ENCODE data around the gene PSKH1. TPM values are rescaled to one million over a fixed set of nuclear protein-coding genes. Genes with fewer than 3 reads are reported as not detected.

The PSKH1 gene
- total RNA-seq = 10 to 100 TPM; 32.1 to 37.4 TPM
- polyA plus RNA-seq (2013, experiment 1 of 2) = 31.9 TPM
- polyA plus RNA-seq (2013, experiment 2 of 2) = 25.4 TPM
- long read RNA-seq, experiment 1, partial matches to known transcripts = 0 of 7 reads
- long read RNA-seq, experiment 1, other reads (novel, unspliced or antisense) = 6 of 7 reads
- long read RNA-seq, experiment 2, transcript PSKH1-201 (3 exons, 3,481 nt) = major isoform, 32 of 52 reads
- long read RNA-seq, experiment 2, partial matches to known transcripts = 9 of 52 reads
- long read RNA-seq, experiment 2, other reads (novel, unspliced or antisense) = 11 of 52 reads
- long read RNA-seq, experiment 3, transcript PSKH1-202 (2 exons, 1,509 nt) = major isoform, 6 of 11 reads
- long read RNA-seq, experiment 3, partial matches to known transcripts = 0 of 11 reads
- long read RNA-seq, experiment 3, other reads (novel, unspliced or antisense) = 2 of 11 reads
- long read RNA-seq, experiment 4 = 0 reads

GRCh38 chr16:67892899-67893742, at the start of gene PSKH1:
Gene PSKH1, plus strand, starts transcription at chr16:67893254. Its CDS starts 15,496 bp downstream, at chr16:67908750.
- H3K4me1 ChIP-seq (ENCODE audit: control insufficient read depth, insufficient read depth, low read length) = no peaks in the 10 kb centered on the region
- H3K4me3 Mint-ChIP-seq = peak within 1 kb of the TSS; percentile 96
- peaks cover 19% of the 10 kb centered on the region for H3K4me1 Mint-ChIP-seq
- H3K9me3 Mint-ChIP-seq = no peaks in the 10 kb centered on the region
- H3K36me3 Mint-ChIP-seq (ENCODE audit: low read depth) = no peaks in the 10 kb centered on the region
- peak within 1 kb of the TSS; percentile 91 for H3K4me3 ChIP-seq (ENCODE audit: low read length)
- no peaks in the 10 kb centered on the region for H3K36me3 ChIP-seq (ENCODE audit: control insufficient read depth, insufficient read depth, low read length)
- 0% methylated on average over 34 to 90 of the region's 90 CpGs for WGBS, 2 experiments (ENCODE audit: insufficient coverage in 1 of 2, insufficient read length in 1 of 2)
- peak within 1 kb of the TSS; percentile 99 for H3K27ac Mint-ChIP-seq
- H3K9ac ChIP-seq (ENCODE audit: extremely low read depth, low read length, poor library complexity, severe bottlenecking) = peak within 1 kb of the TSS; percentile 99
- H3K27ac ChIP-seq (ENCODE audit: low read depth, low read length) = peak within 1 kb of the TSS; percentile 85
- TF ChIP-seq CTCF (conservative IDR thresholded peaks at IDR 0.05) = no peak
- H3K27me3 Mint-ChIP-seq (ENCODE audit: insufficient read depth) = no peaks in the 10 kb centered on the region
- peak; percentile 99 for DNase-seq
- no peaks in the 10 kb centered on the region for H3K27me3 ChIP-seq (ENCODE audit: control insufficient read depth, insufficient read depth, low read length, poor library complexity, severe bottlenecking)
- H3K9me3 ChIP-seq (ENCODE audit: control insufficient read depth, low read length) = no peaks in the 10 kb centered on the region

DNA sequence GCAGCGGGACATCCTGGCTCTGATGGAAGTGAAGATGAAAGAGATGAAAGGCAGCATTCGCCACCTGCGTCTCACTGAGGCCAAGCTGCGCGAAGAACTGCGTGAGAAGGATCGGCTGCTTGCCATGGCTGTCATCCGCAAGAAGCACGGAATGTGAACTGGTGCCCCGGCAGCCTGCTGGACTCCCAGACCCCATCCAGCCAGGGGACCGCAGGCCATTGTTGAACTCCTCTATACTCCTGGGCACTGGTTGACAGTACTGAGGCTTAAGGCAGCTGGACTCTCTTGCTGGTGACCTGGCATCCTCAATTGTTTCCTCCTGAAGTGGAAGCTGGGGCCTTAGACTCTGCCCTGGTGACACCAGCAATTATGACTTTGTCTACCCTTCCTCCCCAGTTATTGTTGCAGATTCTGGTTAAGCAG, 49.7 kb upstream of the PSKH1 start:
- no peaks in the 10 kb centered on the region for H3K9me3 ChIP-seq (ENCODE audit: control insufficient read depth, low read length)
- Mint-ChIP-seq H3K36me3 (ENCODE audit: low read depth) (peaks cover 2% of the 10 kb centered on the region), H3K27ac (peak overlapping the region; percentile 92), H3K4me3 (peak overlapping the region; percentile 85), H3K9me3 (no peaks in the 10 kb centered on the region), H3K4me1 (peaks cover 44% of the 10 kb centered on the region), H3K27me3 (ENCODE audit: insufficient read depth) (no peaks in the 10 kb centered on the region)
- H3K27ac ChIP-seq (ENCODE audit: low read depth, low read length) = no peak overlapping the region
- TF ChIP-seq CTCF (conservative IDR thresholded peaks at IDR 0.05) = no peak
- H3K9ac ChIP-seq (ENCODE audit: extremely low read depth, low read length, poor library complexity, severe bottlenecking) = no peak overlapping the region
- H3K27me3 ChIP-seq (ENCODE audit: control insufficient read depth, insufficient read depth, low read length, poor library complexity, severe bottlenecking) = no peaks in the 10 kb centered on the region
- 38 to 39% methylated on average over 11 of the region's 11 CpGs for WGBS, 2 experiments (ENCODE audit: insufficient coverage in 1 of 2, insufficient read length in 1 of 2)
- peaks cover 22% of the 10 kb centered on the region for H3K4me1 ChIP-seq (ENCODE audit: control insufficient read depth, insufficient read depth, low read length)
- peak overlapping the region; percentile 90 for H3K4me3 ChIP-seq (ENCODE audit: low read length)
- peaks cover 4% of the 10 kb centered on the region for H3K36me3 ChIP-seq (ENCODE audit: control insufficient read depth, insufficient read depth, low read length)
- DNase-seq = no peak

DNA sequence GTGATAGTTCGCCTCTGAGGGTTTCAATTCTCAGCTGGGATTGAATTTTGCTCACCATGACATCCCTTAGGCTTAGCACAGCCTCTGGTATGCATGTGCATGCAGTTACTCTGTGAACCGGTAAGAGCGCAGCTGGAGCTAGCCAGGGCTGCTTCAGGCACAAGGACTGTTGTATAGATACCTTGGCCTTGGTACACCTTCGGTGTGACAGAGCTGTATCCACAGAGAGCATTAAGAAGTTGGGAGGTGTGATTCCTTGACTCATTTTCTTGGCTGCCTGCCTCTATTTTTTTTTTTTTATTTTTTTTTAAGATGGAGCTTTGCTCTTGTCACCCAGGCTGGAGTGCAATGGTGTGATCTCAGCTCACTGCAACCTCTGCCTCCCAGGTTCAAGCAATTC, 48.6 kb upstream of the PSKH1 start:
- Histone ChIP-seq H3K9ac (ENCODE audit: extremely low read depth, low read length, poor library complexity, severe bottlenecking) (no peak overlapping the region), H3K27ac (ENCODE audit: low read depth, low read length) (no peak overlapping the region), H3K9me3 (ENCODE audit: control insufficient read depth, low read length) (no peaks in the 10 kb centered on the region), H3K4me1 (ENCODE audit: control insufficient read depth, insufficient read depth, low read length) (peaks cover 22% of the 10 kb centered on the region), H3K36me3 (ENCODE audit: control insufficient read depth, insufficient read depth, low read length) (peaks cover 11% of the 10 kb centered on the region), H3K4me3 (ENCODE audit: low read length) (peak overlapping the region; percentile 90), H3K27me3 (ENCODE audit: control insufficient read depth, insufficient read depth, low read length, poor library complexity, severe bottlenecking) (no peaks in the 10 kb centered on the region)
- peak; percentile 22 for TF ChIP-seq CTCF (conservative IDR thresholded peaks at IDR 0.05)
- Mint-ChIP-seq H3K4me1 (peaks cover 47% of the 10 kb centered on the region), H3K9me3 (no peaks in the 10 kb centered on the region), H3K4me3 (peak overlapping the region; percentile 85), H3K27ac (no peak overlapping the region), H3K27me3 (ENCODE audit: insufficient read depth) (no peaks in the 10 kb centered on the region), H3K36me3 (ENCODE audit: low read depth) (peaks cover 9% of the 10 kb centered on the region)
- WGBS, 2 experiments (ENCODE audit: insufficient coverage in 1 of 2, insufficient read length in 1 of 2) = 84 to 85% methylated on average over 4 of the region's 4 CpGs
- DNase-seq = no peak
